Esophagus squamous epithelium (tissue), 5 donors: Measurements from ENCODE around the gene HSD17B3. TPM values are rescaled to one million over a fixed set of nuclear protein-coding genes. Genes with fewer than 3 reads are reported as not detected.

Experiments used
- DNase-seq: peaks from one replicate; lab custom pipeline; 2025; lab: John Stamatoyannopoulos, UW
- H3K27ac ChIP-seq, 4 donors: fragments of 200-600 bp; sonication (generic); one replicate each; pipeline ENCODE4 v1.5.1; 2016 to 2019; ENCODE audit warnings: mild to moderate bottlenecking in 1 of 4
- H3K27me3 ChIP-seq, 4 donors: fragments of 200-600 bp; sonication (generic); 1 replicate in 3 of 4; 2 replicates in 1 of 4; pipeline versions ENCODE4 v1.5.1 to v1.6.0; 2017 to 2021; ENCODE audit warnings: antibody characterized with exemption in 1 of 4
- H3K36me3 ChIP-seq, 3 donors: fragments of 200-600 bp; sonication (generic); one replicate each; pipeline ENCODE4 v1.5.1; 2016 to 2019
- H3K4me1 ChIP-seq, 3 donors: fragments of 200-600 bp; sonication (generic); one replicate each; pipeline ENCODE4 v1.5.1; 2017 to 2019
- H3K4me3 ChIP-seq, 4 donors: fragments of 200-600 bp; sonication (generic); 1 replicate in 3 of 4; 2 replicates in 1 of 4; pipeline ENCODE4 v1.5.1; 2016 to 2019; ENCODE audit warnings: mild to moderate bottlenecking in 2 of 4, moderate library complexity in 1 of 4
- H3K9me3 ChIP-seq, 3 donors: fragments of 200-600 bp; sonication (generic); one replicate each; pipeline ENCODE4 v1.5.1; 2016 to 2019
- POLR2A ChIP-seq, 4 donors: fragments of 450-650 bp; IDR thresholded peaks; one replicate each; pipeline ENCODE4 v1.6.1; 2017; ENCODE audit warnings: antibody characterized with exemption in 4 of 4, mild to moderate bottlenecking in 4 of 4, moderate library complexity in 3 of 4
- WGBS, 2 donors: methylation state at CpG; one replicate each; pipeline ENCODE4 v1.1.5; 2018; 5-methylcytosine and 5-hydroxymethylcytosine counted together
- intact Hi-C: fragments of 100-400 bp; cut with DNase I; formaldehyde crosslinking; loops from one replicate; pipeline ENCODE4 v1.15.0; 2022
- total RNA-seq, 4 donors: library from RNA; depleted of rRNA; stranded (reverse); fragments of >200 nt; gene quantifications; one replicate each; pipeline ENCODE4 v1.1.0, GENCODE V29; 2016
- TF ChIP-seq, protein P1 (sequence below), 6 experiments: fragments of 450-650 bp in 4 of 6; fragments of 200-600 bp in 2 of 6; sonication (generic) in 2 of 6; IDR thresholded peaks; one replicate each; pipeline ENCODE4 v1.5.1; 2016 to 2019; ENCODE audit warnings: antibody characterized with exemption in 6 of 6, mild to moderate bottlenecking in 4 of 6, moderate library complexity in 4 of 6
- donor health status: DM: yes; HTN: yes; CAD: no.

Gene HSD17B3
- total RNA-seq, 4 donors from 2014 or later, result 0.38 TPM; not detected in 3

GRCh38 chr9:96343515-96344360, 41.8 kb upstream of the HSD17B3 start:
- TF ChIP-seq, protein P1, sequence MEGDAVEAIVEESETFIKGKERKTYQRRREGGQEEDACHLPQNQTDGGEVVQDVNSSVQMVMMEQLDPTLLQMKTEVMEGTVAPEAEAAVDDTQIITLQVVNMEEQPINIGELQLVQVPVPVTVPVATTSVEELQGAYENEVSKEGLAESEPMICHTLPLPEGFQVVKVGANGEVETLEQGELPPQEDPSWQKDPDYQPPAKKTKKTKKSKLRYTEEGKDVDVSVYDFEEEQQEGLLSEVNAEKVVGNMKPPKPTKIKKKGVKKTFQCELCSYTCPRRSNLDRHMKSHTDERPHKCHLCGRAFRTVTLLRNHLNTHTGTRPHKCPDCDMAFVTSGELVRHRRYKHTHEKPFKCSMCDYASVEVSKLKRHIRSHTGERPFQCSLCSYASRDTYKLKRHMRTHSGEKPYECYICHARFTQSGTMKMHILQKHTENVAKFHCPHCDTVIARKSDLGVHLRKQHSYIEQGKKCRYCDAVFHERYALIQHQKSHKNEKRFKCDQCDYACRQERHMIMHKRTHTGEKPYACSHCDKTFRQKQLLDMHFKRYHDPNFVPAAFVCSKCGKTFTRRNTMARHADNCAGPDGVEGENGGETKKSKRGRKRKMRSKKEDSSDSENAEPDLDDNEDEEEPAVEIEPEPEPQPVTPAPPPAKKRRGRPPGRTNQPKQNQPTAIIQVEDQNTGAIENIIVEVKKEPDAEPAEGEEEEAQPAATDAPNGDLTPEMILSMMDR (IDR thresholded peaks at IDR 0.05), result no peak
- no peak for TF ChIP-seq POLR2A (IDR thresholded peaks at IDR 0.05)
- peak overlapping the region in 3 of 4 donors; percentile 20 to 74 (median 63) for H3K27ac ChIP-seq
- H3K4me1 ChIP-seq, result peaks cover 8 to 46% (median 16%) of the 10 kb centered on the region in 3 donors
- intact Hi-C loops, result no loop called here
- no peaks in the 10 kb centered on the region for H3K9me3 ChIP-seq
- peaks cover 0 to 31% (median 0%) of the 10 kb centered on the region in 3 donors for H3K36me3 ChIP-seq
- WGBS, 2 donors, result 54 to 67% methylated on average over 5 of the region's 5 CpGs
- no peak overlapping the region for H3K4me3 ChIP-seq
- H3K27me3 ChIP-seq, result no peaks in the 10 kb centered on the region
- DNase-seq, result no peak

GRCh38 chr9:96342571-96343245, 40.7 kb upstream of the HSD17B3 start:
- TF ChIP-seq, protein P1 (IDR thresholded peaks at IDR 0.05), result no peak
- no peak for TF ChIP-seq POLR2A (IDR thresholded peaks at IDR 0.05)
- WGBS, 2 donors, result 78 to 88% methylated on average over 12 to 20 of the region's 20 CpGs
- peaks cover 8 to 46% (median 16%) of the 10 kb centered on the region in 3 donors for H3K4me1 ChIP-seq
- intact Hi-C loops, result no loop called here
- H3K27ac ChIP-seq, result peak overlapping the region in 3 of 4 donors; percentile 54 to 74 (median 69)
- no peaks in the 10 kb centered on the region for H3K9me3 ChIP-seq
- H3K27me3 ChIP-seq, result no peaks in the 10 kb centered on the region
- H3K36me3 ChIP-seq, result peaks cover 0 to 21% (median 0%) of the 10 kb centered on the region in 3 donors
- H3K4me3 ChIP-seq, result no peak overlapping the region
- no peak for DNase-seq

- WGBS, 2 donors, result 81 to 90% methylated on average over 3 of the region's 3 CpGs
- Histone ChIP-seq H3K9me3 (no peaks in the 10 kb centered on the region), H3K27ac (no peak overlapping the region), H3K4me3 (no peak overlapping the region), H3K4me1 (peaks cover 8 to 46% (median 16%) of the 10 kb centered on the region in 3 donors), H3K27me3 (no peaks in the 10 kb centered on the region), H3K36me3 (peaks cover 0 to 11% (median 0%) of the 10 kb centered on the region in 3 donors)
- TF ChIP-seq, protein P1 (IDR thresholded peaks at IDR 0.05), result no peak
- no peak for TF ChIP-seq POLR2A (IDR thresholded peaks at IDR 0.05)
- no peak for DNase-seq
- intact Hi-C loops, result no loop called here
Measured at GRCh38 chr9:96340707-96341106, 38.7 kb upstream of the HSD17B3 start.

- Histone ChIP-seq H3K36me3 (peaks cover 0 to 21% (median 0%) of the 10 kb centered on the region in 3 donors), H3K27me3 (no peaks in the 10 kb centered on the region), H3K27ac (no peak overlapping the region), H3K4me1 (peaks cover 0 to 29% (median 7%) of the 10 kb centered on the region in 3 donors), H3K9me3 (no peaks in the 10 kb centered on the region), H3K4me3 (no peak overlapping the region)
- intact Hi-C loops, result loop anchor here (10.0 kb wide), 1 partner anchor 77 kb away; the partner anchor contains the start of gene ZNF367
- WGBS, 2 donors, result 89 to 96% methylated on average over 3 of the region's 3 CpGs
- TF ChIP-seq, protein P1 (IDR thresholded peaks at IDR 0.05), result no peak
- TF ChIP-seq POLR2A (IDR thresholded peaks at IDR 0.05), result no peak
- DNase-seq, result no peak
Measured at GRCh38 chr9:96338299-96338698, 36.3 kb upstream of the HSD17B3 start.
